GM18508 (cell line): ENCODE data around the gene NMT1.

Source experiments
- ATAC-seq: cut with Tn5 transposase; IDR thresholded peaks from one replicate; pipeline ENCODE4 v1.9.1; 2021; ENCODE audit warnings: moderate number of reproducible peaks; ENCODE audit not compliant: insufficient read depth, unreplicated experiment

The NMT1 gene

GRCh38 chr17:45060797-45061605, at the start of gene NMT1:
NMT1 (plus strand) TSS chr17:45061317; CDS start chr17:45061330, 13 bp downstream.
- ATAC-seq = peak; percentile 71

- ATAC-seq = no peak
Observed at GRCh38 chr17:45011767-45012166, 49.4 kb upstream of the NMT1 start.

GRCh38 chr17:45013021-45013997, 47.8 kb upstream of the NMT1 start:
- no peak for ATAC-seq

- no peak for ATAC-seq
Observed at GRCh38 chr17:45016237-45016636, 44.9 kb upstream of the NMT1 start.

GRCh38 chr17:45016823-45017222, 44.3 kb upstream of the NMT1 start:
- ATAC-seq = no peak

- ATAC-seq = no peak
Observed at GRCh38 chr17:45018514-45018847, 42.6 kb upstream of the NMT1 start.

GRCh38 chr17:45018848-45019711, 42.0 kb upstream of the NMT1 start:
- ATAC-seq = no peak

- ATAC-seq = no peak
Observed at GRCh38 chr17:45020354-45021138, 40.6 kb upstream of the NMT1 start.

GRCh38 chr17:45021607-45022287, 39.4 kb upstream of the NMT1 start:
- ATAC-seq = no peak

- ATAC-seq = no peak
Observed at GRCh38 chr17:45022288-45022648, 38.8 kb upstream of the NMT1 start.

- ATAC-seq = no peak
Observed at GRCh38 chr17:45022655-45023339, 38.3 kb upstream of the NMT1 start.

GRCh38 chr17:45029096-45029495, 32.0 kb upstream of the NMT1 start:
- ATAC-seq = no peak

GRCh38 chr17:45029758-45030423, 31.2 kb upstream of the NMT1 start:
- ATAC-seq = no peak

GRCh38 chr17:45030733-45031132, 30.4 kb upstream of the NMT1 start:
- no peak for ATAC-seq

- ATAC-seq = no peak
Observed at GRCh38 chr17:45031231-45032173, 29.6 kb upstream of the NMT1 start.

GRCh38 chr17:45032174-45032541, 29.0 kb upstream of the NMT1 start:
- no peak for ATAC-seq

GRCh38 chr17:45034599-45034998, 26.5 kb upstream of the NMT1 start:
- ATAC-seq = no peak
